K562 (cell line): ENCODE data around the gene CHAD. TPM values are rescaled to one million over a fixed set of nuclear protein-coding genes. Genes with fewer than 3 reads are reported as not detected.

Experiments
- CBFA2T2 ChIP-seq: fragments of 450-650 bp; conservative IDR thresholded peaks from 2 replicates; pipeline ENCODE4 v1.6.1; 2017; ENCODE audit warnings: mild to moderate bottlenecking
- GTF2B ChIP-seq: IDR thresholded peaks from 2 replicates; pipeline ENCODE4 v1.6.1; 2011; ENCODE audit not compliant: insufficient read length; ENCODE audit errors: extremely low read depth
- HBP1 ChIP-seq: fragments of 450-650 bp; formaldehyde crosslinking; IDR thresholded peaks from 2 replicates; pipeline ENCODE4 v1.4.0; 2022; ENCODE audit warnings: missing genetic modification characterization
- HINFP ChIP-seq: fragments of 450-650 bp; conservative IDR thresholded peaks from 2 replicates; pipeline ENCODE4 v1.6.1; 2016; ENCODE audit warnings: missing genetic modification characterization, low read depth, mild to moderate bottlenecking, control low read depth, missing compliant biosample characterization
- NKRF ChIP-seq: fragments of 450-650 bp; IDR thresholded peaks from 2 replicates; pipeline ENCODE4 v1.6.1; 2016; ENCODE audit warnings: borderline replicate concordance
- RFX7 ChIP-seq: fragments of 250-450 bp; sonication (Bioruptor Pico); IDR thresholded peaks from 2 replicates; pipeline ENCODE4 v1.5.1; 2021; ENCODE audit warnings: mild to moderate bottlenecking
- SMARCB1 ChIP-seq: IDR thresholded peaks from 2 replicates; pipeline ENCODE4 v1.6.1; 2011; ENCODE audit warnings: improper control_type of control experiment, low read depth; ENCODE audit not compliant: insufficient read length
- SNIP1 ChIP-seq: fragments of 450-650 bp; IDR thresholded peaks from 2 replicates; pipeline ENCODE4 v1.7.1; 2017; ENCODE audit warnings: low read depth, mild to moderate bottlenecking
- TCF15 ChIP-seq: fragments of 250-450 bp; sonication (Bioruptor Pico); IDR thresholded peaks from 2 replicates; pipeline ENCODE4 v1.8.0; 2022; ENCODE audit warnings: moderate library complexity, mild to moderate bottlenecking, inconsistent platforms
- ZBTB11 ChIP-seq, 3 experiments: fragments of 200-800 bp in 1 of 3; fragments of 250-450 bp in 1 of 3; fragments of 450-650 bp in 1 of 3; sonication (Bioruptor Pico) in 1 of 3; sonication (Bioruptor generic) in 1 of 3; formaldehyde crosslinking in 1 of 3; IDR thresholded peaks; 2 replicates each; pipeline versions ENCODE4 v1.6.1 to v1.8.0; 2016 to 2022; ENCODE audit warnings: mild to moderate bottlenecking in 2 of 3, missing genetic modification characterization in 2 of 3, missing compliant biosample characterization in 1 of 3, moderate library complexity in 1 of 3
- ZBTB49 ChIP-seq: sonication (generic); formaldehyde crosslinking; IDR thresholded peaks from 2 replicates; pipeline ENCODE4 v1.8.0; 2022; ENCODE audit warnings: missing genetic modification reagents, mild to moderate bottlenecking, borderline replicate concordance
- ZNF445 ChIP-seq: fragments of 250-450 bp; sonication (Bioruptor Pico); IDR thresholded peaks from 2 replicates; pipeline ENCODE4 v1.4.0; 2020; ENCODE audit warnings: low read depth, mild to moderate bottlenecking, moderate library complexity
- polyA plus RNA-seq, 8 experiments: library from polyadenylated mRNA; depleted of rRNA in 4 of 8; stranded (reverse) in 5 of 8; unstranded in 3 of 8; fragments of >200 nt; fragmentation: Nextera tagmentation in 2 of 8; fragmentation: Illumina TruSeq in 1 of 8; extraction: Ambion mirVana in 2 of 8; extraction: Trizol in 1 of 8; gene quantifications; 2 replicates each; pipeline versions ENCODE4 v1.2.1 to v1.2.3, GENCODE V29; 2011 to 2014; ENCODE audit warnings: inconsistent platforms in 1 of 8, missing spikeins in 1 of 8
- total RNA-seq, 7 experiments: library from RNA; depleted of rRNA in 6 of 7; stranded (reverse); fragments of >200 nt in 6 of 7; fragmentation: Illumina TruSeq in 2 of 7; extraction: Trizol in 2 of 7; gene quantifications; 2 replicates each; pipeline versions ENCODE4 v1.2.1 to v1.2.3, GENCODE V29; 2011 to 2021; ENCODE audit warnings: low replicate concordance in 1 of 7

CHAD gene
- total and polyA plus RNA-seq, 9 of the 15 experiments (the other 6 are each of a cell fraction or from before 2014, with no cell fraction given): not detected

GRCh38 chr17:50482516-50482915 lies 13.8 kb upstream of the CHAD start (continued):
- TF ChIP-seq HBP1 (CRISPR knock-in tag) (no peak), HINFP (tag) (no peak), CBFA2T2 (no peak), TCF15 (CRISPR knock-in tag) (no peak), RFX7 (CRISPR knock-in tag) (no peak), ZNF445 (CRISPR knock-in tag) (no peak), SNIP1 (no peak), GTF2B (no peak), NKRF (no peak), SMARCB1 (no peak), ZBTB11 (CRISPR knock-in tag; IDR thresholded peaks at IDR 0.05) (no peak), ZBTB49 (CRISPR knock-in tag) (no peak)
